PC-9 (cell line): ENCODE results near the gene ZNF652. TPM values are rescaled to one million over a fixed set of nuclear protein-coding genes. Genes with fewer than 3 reads are reported as not detected.
A peak's percentile ranks its signal among the peaks of the same experiment; 100 is the strongest.
"Not testable (repeated sequence)": the region's sequence is repeated elsewhere in the genome, so short reads cannot be mapped to it uniquely, and the experiment has no call there.

ENCODE experiments used
- BruUV-seq: library from RNA; stranded (reverse); fragments of 400-500 nt; replicated peaks from 2 replicates; lab custom pipeline; 2021; lab: Mats Ljungman, UMichigan
- CTCF ChIA-PET: fragments of 300-600 bp; sonication (Branson Sonifier 250); formaldehyde crosslinking; loops from one replicate; lab custom pipeline; 2022; ENCODE audit warnings: antibody characterized with exemption; lab: Charles Lee
- POLR2A ChIA-PET: fragments of 300-600 bp; sonication (Branson Sonifier 250); formaldehyde crosslinking; loops from one replicate; lab custom pipeline; 2022; ENCODE audit warnings: antibody characterized with exemption; ENCODE audit not compliant: unreplicated experiment; lab: Charles Lee
- DNase-seq, 2 experiments: peaks; one replicate each; pipeline versions ENCODE4 v3.0.0 to v3.0.0-alpha.2; 2015 to 2022; ENCODE audit warnings: mixed read lengths in 1 of 2
- H2AFZ ChIP-seq: fragments of 200-600 bp; sonication (generic); 2 replicates; pipeline ENCODE4 v1.8.1; 2017; ENCODE audit warnings: antibody characterized with exemption
- H3F3A ChIP-seq: fragments of 200-600 bp; sonication (generic); 2 replicates; pipeline ENCODE4 v1.8.1; 2017; ENCODE audit warnings: antibody characterized with exemption, mild to moderate bottlenecking, low read depth; ENCODE audit not compliant: insufficient read depth
- H3K27ac ChIP-seq: fragments of 200-600 bp; sonication (generic); 2 replicates; pipeline ENCODE4 v1.6.1; 2016; ENCODE audit warnings: mixed run types
- H3K27me3 ChIP-seq: fragments of 200-600 bp; sonication (generic); 2 replicates; pipeline ENCODE4 v1.6.1; 2016; ENCODE audit warnings: low read depth, mixed run types; ENCODE audit not compliant: insufficient read depth
- H3K36me3 ChIP-seq: fragments of 200-600 bp; sonication (generic); 2 replicates; pipeline ENCODE4 v1.6.1; 2016; ENCODE audit warnings: low read depth, mixed run types
- H3K4me1 ChIP-seq: fragments of 200-600 bp; sonication (generic); replicated peaks from 2 replicates; pipeline ENCODE4 v1.6.1; 2016; ENCODE audit warnings: mixed run types; ENCODE audit not compliant: insufficient read depth
- H3K4me2 ChIP-seq: fragments of 200-600 bp; sonication (generic); 2 replicates; pipeline ENCODE4 v1.6.1; 2017; ENCODE audit warnings: mixed run types
- H3K4me3 ChIP-seq: fragments of 200-600 bp; sonication (generic); 2 replicates; pipeline ENCODE4 v1.6.1; 2016; ENCODE audit warnings: mixed run types
- H3K79me2 ChIP-seq: fragments of 200-600 bp; sonication (generic); 2 replicates; pipeline ENCODE4 v1.6.1; 2017; ENCODE audit warnings: low read depth, mixed run types
- H3K9me2 ChIP-seq: fragments of 200-600 bp; sonication (generic); 2 replicates; pipeline ENCODE4 v1.8.1; 2017; ENCODE audit warnings: mild to moderate bottlenecking; ENCODE audit not compliant: insufficient read depth
- H3K9me3 ChIP-seq: fragments of 200-600 bp; sonication (generic); 2 replicates; pipeline ENCODE4 v1.8.1; 2016; ENCODE audit warnings: low read depth; ENCODE audit not compliant: insufficient read depth
- H4K20me1 ChIP-seq: fragments of 200-600 bp; sonication (generic); 2 replicates; pipeline ENCODE4 v1.8.1; 2017; ENCODE audit not compliant: insufficient read depth
- CTCF ChIP-seq: fragments of 200-600 bp; sonication (generic); conservative IDR thresholded peaks from 2 replicates; pipeline ENCODE4 v1.6.1; 2017; ENCODE audit warnings: mixed run types, antibody characterized with exemption, mild to moderate bottlenecking, moderate library complexity
- EZH2 ChIP-seq: fragments of 200-600 bp; sonication (generic); IDR thresholded peaks from 2 replicates; pipeline ENCODE4 v1.8.0; 2017; ENCODE audit warnings: antibody characterized with exemption, low read depth
- intact Hi-C: fragments of 100-400 bp; cut with micrococcal nuclease; formaldehyde crosslinking; loops from one replicate; pipeline ENCODE4 v1.10.0; 2022; ENCODE audit not compliant: unreplicated experiment
- total RNA-seq: library from RNA; stranded (reverse); gene quantifications from 2 replicates; pipeline ENCODE4 v1.2.3, GENCODE V29; 2021

The ZNF652 gene
- total RNA-seq, 1 experiment from 2014 or later: 49.8 TPM

- POLR2A ChIA-PET: interaction anchor here (0.6 kb wide), 1 partner anchor 8 kb away, joined by 3 read pairs; no protein-coding TSS in a partner anchor
- CTCF ChIA-PET: no interaction called here
- intact Hi-C loops: no loop called here
These were observed 31.6 kb upstream of the ZNF652 start for GRCh38 chr17:49393491-49394255.

GRCh38 chr17:49390548-49391324 lies 28.7 kb upstream of the ZNF652 start:
- Histone ChIP-seq H2AFZ (peak overlapping the region; percentile 83), H3K4me2 (peak overlapping the region; percentile 65), H3K79me2 (no peaks in the 10 kb centered on the region), H3K4me1 (peaks cover 31% of the 10 kb centered on the region), H3K27ac (peak overlapping the region; percentile 50), H3F3A (peaks cover 19% of the 10 kb centered on the region), H3K27me3 (no peaks in the 10 kb centered on the region), H3K9me2 (no peaks in the 10 kb centered on the region), H3K36me3 (no peaks in the 10 kb centered on the region), H3K9me3 (no peaks in the 10 kb centered on the region), H4K20me1 (no peaks in the 10 kb centered on the region), H3K4me3 (peak overlapping the region; percentile 43; the same call in 1 of the 2 replicates)
- POLR2A ChIA-PET: no interaction called here
- intact Hi-C loops: loop anchor here (1.0 kb wide), 1 partner anchor 75 kb away; no protein-coding TSS in a partner anchor
- TF ChIP-seq EZH2: no peak
- CTCF ChIA-PET: no interaction called here
- peak; percentile 45 to 86 for DNase-seq
- TSS peak; percentile 52 for BruUV-seq

More at GRCh38 chr17:49393491-49394255, 31.6 kb upstream of the ZNF652 start:
- Histone ChIP-seq H3K36me3 (no peaks in the 10 kb centered on the region), H4K20me1 (no peaks in the 10 kb centered on the region), H2AFZ (no peak overlapping the region), H3K27ac (no peak overlapping the region), H3K4me2 (no peak overlapping the region), H3F3A (peaks cover 22% of the 10 kb centered on the region), H3K9me2 (no peaks in the 10 kb centered on the region), H3K4me3 (no peak overlapping the region), H3K4me1 (peaks cover 31% of the 10 kb centered on the region), H3K27me3 (no peaks in the 10 kb centered on the region), H3K9me3 (no peaks in the 10 kb centered on the region), H3K79me2 (no peaks in the 10 kb centered on the region)
- no peak for TF ChIP-seq EZH2
- no peak for TF ChIP-seq CTCF
- DNase-seq: no peak
- no TSS peak for BruUV-seq

GRCh38 chr17:49389514-49390347 lies 27.7 kb upstream of the ZNF652 start:
- DNase-seq: peak; percentile 11 to 82
- POLR2A ChIA-PET: not testable (repeated sequence)

More at GRCh38 chr17:49389514-49390347, 27.7 kb upstream of the ZNF652 start:
- H3K9me3 ChIP-seq, H3K79me2 ChIP-seq, H3K36me3 ChIP-seq, H3K27me3 ChIP-seq, H3K9me2 ChIP-seq, CTCF ChIA-PET, H4K20me1 ChIP-seq: not testable (repeated sequence)
- Histone ChIP-seq H3K4me1 (peaks cover 28% of the 10 kb centered on the region), H3K27ac (peak overlapping the region; percentile 50), H2AFZ (peak overlapping the region; percentile 83), H3K4me2 (peak overlapping the region; percentile 65), H3F3A (peaks cover 19% of the 10 kb centered on the region), H3K4me3 (peak overlapping the region; percentile 43; the same call in 1 of the 2 replicates)
- TSS peak; percentile 61 for BruUV-seq
- intact Hi-C loops: loop anchor here (1.0 kb wide), 1 partner anchor 74 kb away; no protein-coding TSS in a partner anchor
